B cell (primary cell): ENCODE measurements around the gene C3orf70. TPM values are rescaled to one million over a fixed set of nuclear protein-coding genes. Genes with fewer than 3 reads are reported as not detected.
"Not testable (repeated sequence)": the region's sequence is repeated elsewhere in the genome, so short reads cannot be mapped to it uniquely, and the experiment has no call there.

ENCODE experiments used
- ATAC-seq: fragments of 200-7000 bp; cut with Tn5 transposase; one replicate; pipeline ENCODE4 v1.10.0; 2021; ENCODE audit warnings: low read depth, mild to moderate bottlenecking, moderate number of reproducible peaks, moderate library complexity
- CTCF ChIA-PET: fragments of 350-600 bp; sonication (Branson Sonifier 250); formaldehyde crosslinking; loops from one replicate; lab custom pipeline; 2021; ENCODE audit warnings: antibody characterized with exemption, inconsistent platforms; lab: Charles Lee
- POLR2A ChIA-PET: fragments of 350-600 bp; sonication (Branson Sonifier 250); formaldehyde crosslinking; loops from one replicate; lab custom pipeline; 2021; ENCODE audit warnings: antibody characterized with exemption; lab: Charles Lee
- DNase-seq: peaks from one replicate; pipeline ENCODE4 v3.0.0; 2013
- H2AFZ ChIP-seq: 2 replicates; pipeline ENCODE4 v1.6.1; 2012; ENCODE audit warnings: mild to moderate bottlenecking, low read depth, low read length; ENCODE audit not compliant: insufficient read depth, poor library complexity, severe bottlenecking
- H3K27ac ChIP-seq, 2 donors: 1 replicate in 1 of 2; 2 replicates in 1 of 2; pipeline ENCODE4 v1.5.1; 2012 to 2013; ENCODE audit warnings: low read length in 2 of 2, mild to moderate bottlenecking in 2 of 2, moderate library complexity in 1 of 2
- H3K27me3 ChIP-seq, 4 experiments: fragments of 200-600 bp in 1 of 4; sonication (generic) in 1 of 4; replicated peaks in 1 of 4; 1 replicate in 2 of 4; 2 replicates in 2 of 4; pipeline versions ENCODE4 v1.6.1 to v1.7.0; 2013 to 2016; ENCODE audit warnings: low read length in 3 of 4, mild to moderate bottlenecking in 2 of 4, mixed read lengths in 1 of 4, moderate library complexity in 1 of 4; ENCODE audit not compliant: insufficient read depth in 4 of 4, control insufficient read depth in 3 of 4; ENCODE audit errors: control extremely low read depth in 1 of 4
- H3K36me3 ChIP-seq, 2 experiments: replicated peaks in 1 of 2; 1 replicate in 1 of 2; 2 replicates in 1 of 2; pipeline versions ENCODE4 v1.6.1 to v1.7.1; 2013; ENCODE audit warnings: low read length in 1 of 2; ENCODE audit not compliant: insufficient read depth in 2 of 2, control insufficient read depth in 1 of 2; ENCODE audit errors: control extremely low read depth in 1 of 2, extremely low read depth in 1 of 2
- H3K4me1 ChIP-seq, 2 donors: fragments of 200-600 bp in 1 of 2; sonication (generic) in 1 of 2; 1 replicate in 1 of 2; 2 replicates in 1 of 2; pipeline versions ENCODE4 v1.5.1 to v1.6.1; 2013 to 2017; ENCODE audit warnings: low read length in 2 of 2; ENCODE audit not compliant: control insufficient read depth in 2 of 2, insufficient read depth in 2 of 2
- H3K4me2 ChIP-seq: replicated peaks from 2 replicates; pipeline ENCODE3; 2012; ENCODE audit warnings: mild to moderate bottlenecking, low read depth, low read length; ENCODE audit not compliant: poor library complexity, severe bottlenecking
- H3K4me3 ChIP-seq, 5 experiments: fragments of 200-600 bp in 1 of 5; sonication (generic) in 1 of 5; 1 replicate in 3 of 5; 2 replicates in 2 of 5; pipeline versions ENCODE4 v1.5.1 to v1.7.0; 2011 to 2016; ENCODE audit warnings: low read length in 4 of 5, mild to moderate bottlenecking in 4 of 5, low read depth in 2 of 5, control low read depth in 1 of 5, moderate library complexity in 1 of 5; ENCODE audit not compliant: insufficient read depth in 1 of 5; ENCODE audit errors: control extremely low read depth in 1 of 5, extremely low read depth in 1 of 5
- H3K79me2 ChIP-seq: fragments of 200-600 bp; sonication (generic); one replicate; pipeline ENCODE4 v1.6.0; 2016; ENCODE audit warnings: low read length; ENCODE audit not compliant: control insufficient read depth, insufficient read depth
- H3K9ac ChIP-seq: fragments of 200-600 bp; sonication (generic); 2 replicates; pipeline ENCODE4 v1.6.1; 2017; ENCODE audit warnings: mild to moderate bottlenecking, low read length, moderate library complexity
- H3K9me3 ChIP-seq, 3 donors: one replicate each; pipeline versions ENCODE4 v1.6.1 to v1.7.1; 2013; ENCODE audit warnings: low read length in 2 of 3; ENCODE audit not compliant: control insufficient read depth in 2 of 3, insufficient read depth in 1 of 3; ENCODE audit errors: control extremely low read depth in 1 of 3
- H4K20me1 ChIP-seq: 2 replicates; pipeline ENCODE4 v1.6.0; 2012; ENCODE audit warnings: mild to moderate bottlenecking, low read length; ENCODE audit not compliant: insufficient read depth, control insufficient read depth, poor library complexity, severe bottlenecking
- H3K27ac Mint-ChIP-seq: one replicate; pipeline ENCODE4 v1.8.0; 2021; ENCODE audit warnings: mixed read lengths
- H3K27me3 Mint-ChIP-seq: one replicate; pipeline ENCODE4 v1.8.0; 2021; ENCODE audit warnings: mixed read lengths
- H3K4me1 Mint-ChIP-seq: one replicate; pipeline ENCODE4 v1.8.0; 2021; ENCODE audit warnings: mixed read lengths
- H3K4me3 Mint-ChIP-seq: one replicate; pipeline ENCODE4 v1.8.0; 2021; ENCODE audit warnings: mixed read lengths
- H3K9me3 Mint-ChIP-seq: one replicate; pipeline ENCODE4 v1.8.0; 2022; ENCODE audit warnings: mixed read lengths; ENCODE audit not compliant: insufficient read depth
- EZH2 ChIP-seq: IDR thresholded peaks from 2 replicates; pipeline ENCODE4 v1.6.1; 2012; ENCODE audit warnings: borderline replicate concordance, low read depth, mild to moderate bottlenecking, moderate library complexity, low read length; ENCODE audit not compliant: insufficient read depth, poor library complexity, severe bottlenecking
- WGBS: methylation state at CpG from one replicate; pipeline ENCODE4 v1.1.5; 2013; ENCODE audit warnings: missing lambda C conversion rate; ENCODE audit not compliant: insufficient coverage; 5-methylcytosine and 5-hydroxymethylcytosine counted together
- intact Hi-C: fragments of 100-400 bp; cut with micrococcal nuclease; formaldehyde crosslinking; loops from one replicate; pipeline ENCODE4 v1.10.0; 2022
- polyA plus RNA-seq: library from polyadenylated mRNA; depleted of rRNA; stranded (reverse); fragments of >200 nt; gene quantifications from 2 replicates; pipeline ENCODE4 v1.2.3, GENCODE V29; 2012
- total RNA-seq, 2 donors: library from RNA; stranded (reverse); fragments of 120-200 nt in 1 of 2; gene quantifications; 1 replicate in 1 of 2; 2 replicates in 1 of 2; pipeline versions ENCODE4 v1.2.3 to v1.2.4, GENCODE V29; 2013 to 2022
- TF ChIP-seq, protein P1 (sequence below): fragments of 200-600 bp; IDR thresholded peaks from one replicate; pipeline ENCODE4 v1.8.0; 2022; ENCODE audit warnings: antibody characterized with exemption, mild to moderate bottlenecking

C3orf70 gene
- total and polyA plus RNA-seq, 2 donors (not counting 1 experiment from before 2014, with no cell fraction given), result not detected

DNA sequence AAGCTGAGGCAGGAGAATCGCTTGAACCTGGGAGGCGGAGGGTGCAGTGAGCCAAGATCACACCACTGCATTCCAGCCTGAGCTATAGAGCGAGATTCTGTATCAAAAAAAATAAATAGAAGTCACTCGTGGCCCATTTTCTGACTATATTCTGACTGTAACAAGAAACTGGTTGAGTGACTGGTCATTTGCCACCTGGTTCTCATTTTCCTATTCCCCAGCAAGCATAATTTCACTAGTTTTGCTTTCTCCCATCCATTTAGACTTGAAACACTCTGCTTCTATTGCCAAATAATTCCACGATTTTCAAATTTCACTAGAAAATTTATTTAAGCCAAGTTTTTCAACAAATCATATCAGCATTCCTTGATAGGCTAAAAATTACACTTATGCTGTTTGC, 40.7 kb downstream of the C3orf70 start:
- DNase-seq, result no peak
- peaks cover 0 to 2% (median 0%) of the 10 kb centered on the region in 3 donors for H3K9me3 ChIP-seq
- CTCF ChIA-PET, result no interaction called here
- WGBS, result 93% methylated on average over 5 of the region's 5 CpGs
- TF ChIP-seq EZH2, result no peak
- TF ChIP-seq, protein P1, sequence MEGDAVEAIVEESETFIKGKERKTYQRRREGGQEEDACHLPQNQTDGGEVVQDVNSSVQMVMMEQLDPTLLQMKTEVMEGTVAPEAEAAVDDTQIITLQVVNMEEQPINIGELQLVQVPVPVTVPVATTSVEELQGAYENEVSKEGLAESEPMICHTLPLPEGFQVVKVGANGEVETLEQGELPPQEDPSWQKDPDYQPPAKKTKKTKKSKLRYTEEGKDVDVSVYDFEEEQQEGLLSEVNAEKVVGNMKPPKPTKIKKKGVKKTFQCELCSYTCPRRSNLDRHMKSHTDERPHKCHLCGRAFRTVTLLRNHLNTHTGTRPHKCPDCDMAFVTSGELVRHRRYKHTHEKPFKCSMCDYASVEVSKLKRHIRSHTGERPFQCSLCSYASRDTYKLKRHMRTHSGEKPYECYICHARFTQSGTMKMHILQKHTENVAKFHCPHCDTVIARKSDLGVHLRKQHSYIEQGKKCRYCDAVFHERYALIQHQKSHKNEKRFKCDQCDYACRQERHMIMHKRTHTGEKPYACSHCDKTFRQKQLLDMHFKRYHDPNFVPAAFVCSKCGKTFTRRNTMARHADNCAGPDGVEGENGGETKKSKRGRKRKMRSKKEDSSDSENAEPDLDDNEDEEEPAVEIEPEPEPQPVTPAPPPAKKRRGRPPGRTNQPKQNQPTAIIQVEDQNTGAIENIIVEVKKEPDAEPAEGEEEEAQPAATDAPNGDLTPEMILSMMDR, result no peak
- intact Hi-C loops, result no loop called here
- ATAC-seq, result no peak
- H3K27me3 Mint-ChIP-seq, result peaks cover 7% of the 10 kb centered on the region
- no peak overlapping the region for H3K27ac ChIP-seq
- H3K4me3 ChIP-seq, result no peak overlapping the region
- no peak overlapping the region for H3K4me2 ChIP-seq
- H3K4me1 Mint-ChIP-seq, result no peaks in the 10 kb centered on the region
- POLR2A ChIA-PET, result no interaction called here
- no peak overlapping the region for H3K4me3 Mint-ChIP-seq
- no peak overlapping the region for H3K27ac Mint-ChIP-seq
- H4K20me1 ChIP-seq, result no peaks in the 10 kb centered on the region
- H3K4me1 ChIP-seq, result no peaks in the 10 kb centered on the region
- H2AFZ ChIP-seq, result no peak overlapping the region
- no peak overlapping the region for H3K9ac ChIP-seq
- H3K79me2 ChIP-seq, result no peaks in the 10 kb centered on the region
- H3K9me3 Mint-ChIP-seq, result peaks cover 2% of the 10 kb centered on the region
- no peaks in the 10 kb centered on the region for H3K27me3 ChIP-seq
- no peaks in the 10 kb centered on the region for H3K36me3 ChIP-seq

DNA sequence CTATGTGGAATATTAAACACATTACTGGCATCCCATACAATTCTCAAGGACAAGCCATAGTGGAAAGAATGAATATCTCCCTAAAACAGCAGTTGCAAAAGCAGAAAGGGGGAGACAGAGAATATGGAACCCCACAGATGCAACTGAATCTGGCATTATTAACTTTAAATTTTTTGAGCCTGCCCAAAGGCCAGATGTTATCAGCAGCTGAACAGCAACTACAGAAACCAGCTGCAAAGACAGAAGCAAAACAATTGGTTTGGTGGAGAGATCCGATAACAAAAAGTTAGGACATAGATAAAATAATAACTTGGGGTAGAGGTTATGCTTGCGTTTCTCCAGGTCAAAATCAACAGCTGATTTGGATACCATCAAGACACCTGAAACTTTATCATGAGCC, 43.8 kb downstream of the C3orf70 start:
- H2AFZ ChIP-seq, intact Hi-C loops, H3K4me1 ChIP-seq, POLR2A ChIA-PET, H4K20me1 ChIP-seq, H3K9ac ChIP-seq, H3K4me3 ChIP-seq, H3K4me1 Mint-ChIP-seq, H3K27ac ChIP-seq, H3K27me3 ChIP-seq, ATAC-seq, H3K4me3 Mint-ChIP-seq, DNase-seq, CTCF ChIA-PET, H3K9me3 ChIP-seq, H3K36me3 ChIP-seq, H3K4me2 ChIP-seq, H3K79me2 ChIP-seq, H3K27ac Mint-ChIP-seq: not testable (repeated sequence)
- Mint-ChIP-seq H3K27me3 (peaks cover 12% of the 10 kb centered on the region), H3K9me3 (peaks cover 11% of the 10 kb centered on the region)
- WGBS, result no CpG with 5 or more reads among the region's 2 CpGs

GRCh38 chr3:185106256-185106890, 46.5 kb downstream of the C3orf70 start:
- H3K27me3 ChIP-seq, H3K9ac ChIP-seq, H3K4me3 Mint-ChIP-seq, H3K4me2 ChIP-seq, H4K20me1 ChIP-seq, H3K36me3 ChIP-seq, H2AFZ ChIP-seq, H3K79me2 ChIP-seq, ATAC-seq, H3K4me3 ChIP-seq, H3K9me3 ChIP-seq, CTCF ChIA-PET, H3K4me1 ChIP-seq, DNase-seq, POLR2A ChIA-PET, H3K4me1 Mint-ChIP-seq, intact Hi-C loops, H3K27ac ChIP-seq, H3K27ac Mint-ChIP-seq: not testable (repeated sequence)
- 98% methylated on average over 7 of the region's 9 CpGs for WGBS
- H3K9me3 Mint-ChIP-seq, result peaks cover 18% of the 10 kb centered on the region
- H3K27me3 Mint-ChIP-seq, result peaks cover 12% of the 10 kb centered on the region
